HepG2 (cell line): Measurements from ENCODE around the gene SEMA4B. TPM values are rescaled to one million over a fixed set of nuclear protein-coding genes. Genes with fewer than 3 reads are reported as not detected.

Source experiments
- AGO1 ChIP-seq: fragments of 200-400 bp; formaldehyde crosslinking; IDR thresholded peaks from 2 replicates; pipeline ENCODE4 v1.6.1; 2017; ENCODE audit warnings: mild to moderate bottlenecking, low read depth, low read length, moderate library complexity; ENCODE audit not compliant: poor library complexity, severe bottlenecking
- ARID2 ChIP-seq: sonication (generic); formaldehyde crosslinking; IDR thresholded peaks from 2 replicates; pipeline ENCODE4 v1.8.1; 2022; ENCODE audit warnings: mild to moderate bottlenecking, missing genetic modification reagents, borderline replicate concordance
- DBP ChIP-seq: sonication (generic); formaldehyde crosslinking; IDR thresholded peaks from 2 replicates; pipeline ENCODE4 v1.4.0; 2020; ENCODE audit warnings: missing genetic modification reagents; ENCODE audit errors: not compliant biosample characterization
- FOXO1 ChIP-seq: sonication (generic); formaldehyde crosslinking; IDR thresholded peaks from 2 replicates; pipeline ENCODE4 v1.4.0; 2020; ENCODE audit warnings: missing genetic modification reagents
- GPN1 ChIP-seq: sonication (generic); formaldehyde crosslinking; IDR thresholded peaks from 2 replicates; pipeline ENCODE4 v1.5.1; 2020; ENCODE audit warnings: missing genetic modification reagents, borderline replicate concordance
- JUND ChIP-seq: sonication (generic); formaldehyde crosslinking; IDR thresholded peaks from 2 replicates; pipeline ENCODE4 v1.8.0; 2022; ENCODE audit warnings: mild to moderate bottlenecking, missing genetic modification reagents
- KAT7 ChIP-seq: IDR thresholded peaks from 2 replicates; pipeline ENCODE4 v1.6.1; 2018; ENCODE audit warnings: borderline replicate concordance, missing compliant biosample characterization
- MBNL3 ChIP-seq: fragments of 250-450 bp; sonication (Bioruptor Pico); conservative IDR thresholded peaks from 2 replicates; pipeline ENCODE4 v1.8.0; 2022; ENCODE audit warnings: mild to moderate bottlenecking, inconsistent platforms
- NFIB ChIP-seq: sonication (generic); formaldehyde crosslinking; IDR thresholded peaks from 2 replicates; pipeline ENCODE4 v1.9.0; 2021; ENCODE audit warnings: missing genetic modification reagents, mild to moderate bottlenecking, borderline replicate concordance
- RCOR2 ChIP-seq: IDR thresholded peaks from 2 replicates; pipeline ENCODE4 v1.6.1; 2016; ENCODE audit warnings: missing biosample characterization, missing genetic modification reagents
- RFX3 ChIP-seq: IDR thresholded peaks from 2 replicates; pipeline ENCODE4 v1.6.1; 2016; ENCODE audit warnings: missing biosample characterization, missing genetic modification reagents
- SALL1 ChIP-seq: sonication (generic); formaldehyde crosslinking; IDR thresholded peaks from 2 replicates; pipeline ENCODE4 v1.8.0; 2022; ENCODE audit warnings: mild to moderate bottlenecking, missing genetic modification reagents
- SOX13 ChIP-seq, 3 experiments: fragments of 450-650 bp in 1 of 3; sonication (generic) in 1 of 3; formaldehyde crosslinking in 1 of 3; IDR thresholded peaks in 2 of 3; conservative IDR thresholded peaks in 1 of 3; 2 replicates each; pipeline versions ENCODE4 v1.5.0 to v1.6.1; 2016 to 2020; ENCODE audit warnings: antibody characterized with exemption in 1 of 3, mild to moderate bottlenecking in 1 of 3, missing compliant biosample characterization in 1 of 3, missing genetic modification reagents in 1 of 3, moderate library complexity in 1 of 3
- TRAFD1 ChIP-seq: sonication (generic); formaldehyde crosslinking; IDR thresholded peaks from 2 replicates; pipeline ENCODE4 v1.5.1; 2020; ENCODE audit warnings: missing genetic modification reagents, mild to moderate bottlenecking, borderline replicate concordance
- ZKSCAN1 ChIP-seq: fragments of 150-350 bp; IDR thresholded peaks from 2 replicates; pipeline ENCODE4 v1.6.1; 2014; ENCODE audit warnings: low read length
- ZNF430 ChIP-seq: sonication (generic); formaldehyde crosslinking; IDR thresholded peaks from 2 replicates; pipeline ENCODE4 v1.9.0; 2021; ENCODE audit warnings: mild to moderate bottlenecking, missing genetic modification reagents
- ZNF432 ChIP-seq: sonication (generic); formaldehyde crosslinking; IDR thresholded peaks from 2 replicates; pipeline ENCODE4 v1.5.0; 2020; ENCODE audit warnings: missing genetic modification reagents, mild to moderate bottlenecking, borderline replicate concordance
- ZNF530 ChIP-seq: sonication (generic); formaldehyde crosslinking; IDR thresholded peaks from 2 replicates; pipeline ENCODE4 v1.5.0; 2020; ENCODE audit warnings: low read depth, mild to moderate bottlenecking, missing genetic modification reagents
- ZNF576 ChIP-seq: sonication (generic); formaldehyde crosslinking; IDR thresholded peaks from 2 replicates; pipeline ENCODE4 v1.4.0; 2020; ENCODE audit warnings: mild to moderate bottlenecking, missing genetic modification reagents
- ZSCAN21 ChIP-seq: sonication (generic); formaldehyde crosslinking; IDR thresholded peaks from 2 replicates; pipeline ENCODE4 v1.8.0; 2022; ENCODE audit warnings: mild to moderate bottlenecking, missing genetic modification reagents, moderate library complexity, borderline replicate concordance
- polyA plus RNA-seq, 8 experiments: library from polyadenylated mRNA; depleted of rRNA in 3 of 8; stranded (reverse) in 7 of 8; unstranded in 1 of 8; fragments of >200 nt; fragmentation: Illumina TruSeq in 4 of 8; extraction: Trizol in 4 of 8; gene quantifications; 2 replicates each; pipeline versions ENCODE4 v1.2.1 to v1.2.3, GENCODE V29; 2011 to 2016; ENCODE audit warnings: low read depth in 4 of 8, missing spikeins in 1 of 8, mixed read lengths in 1 of 8; ENCODE audit not compliant: insufficient read depth in 1 of 8
- total RNA-seq, 5 experiments: library from RNA; depleted of rRNA; stranded (reverse); fragments of >200 nt; fragmentation: Illumina TruSeq; extraction: Trizol; gene quantifications; 2 replicates each; pipeline ENCODE4 v1.2.3, GENCODE V29; 2016; ENCODE audit warnings: low read depth in 1 of 5
- TF ChIP-seq, protein P1 (sequence below): IDR thresholded peaks from 2 replicates; pipeline ENCODE4 v1.6.1; 2016; ENCODE audit warnings: low read depth, borderline replicate concordance
- TF ChIP-seq, protein P2 (sequence below): sonication (generic); formaldehyde crosslinking; IDR thresholded peaks from 2 replicates; pipeline ENCODE4 v1.4.0; 2020; ENCODE audit warnings: missing genetic modification reagents, mild to moderate bottlenecking, borderline replicate concordance

The SEMA4B gene
- total and polyA plus RNA-seq, 2 of the 13 experiments (the other 11 are each of a cell fraction or from before 2014, with no cell fraction given) = 2.1 to 17.0 TPM

DNA sequence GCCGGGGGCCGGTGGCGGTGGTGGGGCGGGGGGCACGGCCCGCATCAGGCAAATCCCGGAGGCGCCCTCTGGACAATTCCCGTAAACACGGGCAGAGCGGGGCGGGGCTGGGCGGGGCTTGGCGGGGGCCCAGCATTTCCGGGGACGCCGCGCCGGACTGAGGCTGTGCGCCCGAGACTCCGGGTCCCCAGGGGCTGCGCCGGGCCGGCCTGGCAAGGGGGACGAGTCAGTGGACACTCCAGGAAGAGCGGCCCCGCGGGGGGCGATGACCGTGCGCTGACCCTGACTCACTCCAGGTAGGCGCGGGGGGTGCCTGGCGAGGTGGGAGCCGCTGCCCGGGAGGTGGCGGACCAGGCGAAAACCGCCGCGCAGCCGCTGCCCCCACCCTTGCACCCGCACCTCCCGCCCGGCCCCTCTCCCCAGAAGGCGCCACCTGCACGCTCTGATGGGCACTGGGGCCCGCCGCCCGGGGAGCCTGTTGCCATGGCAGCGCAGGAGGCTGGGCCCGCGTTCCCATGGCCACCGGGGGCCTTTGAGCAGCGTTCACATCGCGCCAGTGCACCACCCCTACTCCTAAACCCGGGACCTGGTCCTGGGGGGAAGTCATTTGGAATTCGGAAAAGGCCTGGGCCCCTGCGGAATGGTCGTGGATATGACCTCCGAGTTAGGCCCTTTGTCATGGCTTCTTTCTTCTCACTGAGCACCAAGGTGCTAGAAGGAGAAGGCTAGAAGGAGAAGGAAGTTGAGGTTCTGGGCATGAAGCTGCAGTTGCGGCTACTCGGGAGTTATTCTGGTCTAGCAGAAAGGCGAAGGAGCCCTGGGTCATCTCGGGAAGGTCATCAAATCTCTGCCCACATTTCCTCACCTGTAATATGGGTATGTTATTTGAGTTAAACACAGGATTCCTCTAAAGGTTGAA, 16.1 kb upstream of the SEMA4B start (continued):
- TF ChIP-seq ZNF576 (CRISPR knock-in tag) = no peak
- no peak for TF ChIP-seq GPN1
- TF ChIP-seq ARID2 = no peak
- TF ChIP-seq FOXO1 (CRISPR knock-in tag) = peak; percentile 44; the same call in 1 of the 2 replicates
- no peak for TF ChIP-seq RCOR2 (CRISPR knock-in tag)
- TF ChIP-seq ZSCAN21 (CRISPR knock-in tag) = peak; percentile 67
- no peak for TF ChIP-seq ZNF432 (CRISPR knock-in tag)
- TF ChIP-seq KAT7 = 0 out of 2 replicates have a peak, but pooled peaks have one; percentile 71
- no peak for TF ChIP-seq DBP (CRISPR knock-in tag)
- TF ChIP-seq NFIB (CRISPR knock-in tag) = no peak
- TF ChIP-seq RFX3 (CRISPR knock-in tag) = peak; percentile 93
- TF ChIP-seq, protein P1, sequence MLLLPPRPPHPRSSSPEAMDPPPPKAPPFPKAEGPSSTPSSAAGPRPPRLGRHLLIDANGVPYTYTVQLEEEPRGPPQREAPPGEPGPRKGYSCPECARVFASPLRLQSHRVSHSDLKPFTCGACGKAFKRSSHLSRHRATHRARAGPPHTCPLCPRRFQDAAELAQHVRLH = no peak
- no peak for TF ChIP-seq ZKSCAN1
- TF ChIP-seq AGO1 = no peak
- no peak for TF ChIP-seq ZNF430 (CRISPR knock-in tag)
- no peak for TF ChIP-seq TRAFD1 (CRISPR knock-in tag)
- TF ChIP-seq MBNL3 (CRISPR knock-in tag) = no peak
- TF ChIP-seq SALL1 (CRISPR knock-in tag) = no peak
- no peak; the same call in 1 of the 2 replicates for TF ChIP-seq JUND (CRISPR knock-in tag)
- TF ChIP-seq, protein P2, sequence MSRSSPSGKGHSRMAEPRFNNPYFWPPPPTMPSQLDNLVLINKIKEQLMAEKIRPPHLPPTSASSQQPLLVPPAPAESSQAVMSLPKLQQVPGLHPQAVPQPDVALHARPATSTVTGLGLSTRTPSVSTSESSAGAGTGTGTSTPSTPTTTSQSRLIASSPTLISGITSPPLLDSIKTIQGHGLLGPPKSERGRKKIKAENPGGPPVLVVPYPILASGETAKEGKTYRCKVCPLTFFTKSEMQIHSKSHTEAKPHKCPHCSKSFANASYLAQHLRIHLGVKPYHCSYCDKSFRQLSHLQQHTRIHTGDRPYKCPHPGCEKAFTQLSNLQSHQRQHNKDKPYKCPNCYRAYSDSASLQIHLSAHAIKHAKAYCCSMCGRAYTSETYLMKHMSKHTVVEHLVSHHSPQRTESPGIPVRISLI = no peak
- no peak for TF ChIP-seq ZNF530 (CRISPR knock-in tag)
- no peak for TF ChIP-seq SOX13 (IDR thresholded peaks at IDR 0.05)
- TF ChIP-seq SOX13 (CRISPR knock-in tag; conservative IDR thresholded peaks at IDR 0.05 in 1 of 2, IDR thresholded peaks at IDR 0.05 in 1 of 2) = peak in 1 of 2 experiments; percentile 47; a peak in 2 of 4 replicates
